Measurements from ENCODE around the gene FCGR3B.
"Not testable (repeated sequence)": the region's sequence is repeated elsewhere in the genome, so short reads cannot be mapped to it uniquely, and the experiment has no call there.

FCGR3B gene

DNA sequence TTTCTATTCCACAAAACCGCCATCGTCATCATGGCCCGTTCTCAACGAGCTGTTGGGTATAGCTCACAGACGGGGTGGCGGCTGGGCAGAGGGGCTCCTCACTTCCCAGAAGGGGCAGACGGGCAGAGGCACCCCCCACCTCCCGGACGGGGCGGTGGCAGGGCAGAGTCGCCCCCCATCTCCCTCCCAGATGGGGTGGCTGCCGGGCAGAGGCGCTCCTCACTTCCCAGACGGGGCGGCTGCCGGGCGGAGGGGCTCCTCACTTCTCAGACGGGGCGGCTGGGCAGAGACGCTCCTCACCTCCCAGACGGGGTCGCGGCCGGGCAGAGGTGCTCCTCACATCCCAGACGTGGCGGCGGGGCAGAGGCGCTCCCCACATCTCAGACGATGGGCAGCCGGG lies 14.6 kb downstream of the FCGR3B start:
- not testable (repeated sequence) for H3K9ac ChIP-seq (ENCODE audit: low read length); H4K12ac ChIP-seq (ENCODE audit: low read depth, low read length); H3K79me2 ChIP-seq (ENCODE audit: control insufficient read depth, insufficient read depth, low read length, poor library complexity); DNase-seq; H3K36me3 ChIP-seq (ENCODE audit: control insufficient read depth in 1 of 2, insufficient read depth in 2 of 2, low read length in 2 of 2); H3K27me3 ChIP-seq (ENCODE audit: insufficient read depth, low read length); H3K4me2 ChIP-seq (ENCODE audit: low read length); H2AK5ac ChIP-seq (ENCODE audit: low read length); H2BK120ac ChIP-seq (ENCODE audit: insufficient read depth, low read length, poor library complexity); H3K9me3 ChIP-seq (ENCODE audit: insufficient read depth, low read depth, low read length); H2BK5ac ChIP-seq (ENCODE audit: low read depth, low read length, poor library complexity); H3K23ac ChIP-seq (ENCODE audit: low read length); H3K18ac ChIP-seq (ENCODE audit: low read length); H2AFZ ChIP-seq (ENCODE audit: insufficient read depth, low read length, poor library complexity); H4K91ac ChIP-seq (ENCODE audit: low read depth, low read length); H3K79me1 ChIP-seq (ENCODE audit: low read length); H3K4me1 ChIP-seq (ENCODE audit: control insufficient read depth in 1 of 2, insufficient read depth in 2 of 2, low read length in 2 of 2); H2BK12ac ChIP-seq (ENCODE audit: low read length); H3K4ac ChIP-seq (ENCODE audit: low read depth, low read length); H3K27ac ChIP-seq (ENCODE audit: low read depth, low read length); H3K14ac ChIP-seq (ENCODE audit: low read length); H3K4me3 ChIP-seq (ENCODE audit: low read depth, low read length); H4K8ac ChIP-seq (ENCODE audit: low read depth, low read length)
- no CpG with 5 or more reads among the region's 30 CpGs for WGBS (ENCODE audit: extremely low coverage, insufficient coverage, insufficient read length)

DNA sequence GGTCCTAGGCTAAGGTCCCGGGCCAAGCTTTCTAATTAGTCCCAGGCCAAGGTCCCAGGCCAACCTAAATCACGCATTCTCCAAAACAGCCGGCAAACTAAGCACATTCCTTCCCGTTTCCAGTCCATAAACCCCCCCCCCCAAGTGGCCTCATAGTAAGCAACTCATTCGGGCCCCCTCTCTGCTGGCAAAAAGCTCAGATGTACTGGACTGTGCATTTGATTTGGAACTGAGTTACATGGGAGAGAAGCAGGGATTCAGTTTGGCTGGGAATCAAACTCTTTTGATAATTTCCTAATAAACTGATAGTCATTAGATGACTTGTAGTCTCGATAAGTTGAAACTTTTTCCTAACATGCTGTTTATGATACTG lies 17.8 kb downstream of the FCGR3B start:
- H4K12ac ChIP-seq (ENCODE audit: low read depth, low read length); H3K79me2 ChIP-seq (ENCODE audit: control insufficient read depth, insufficient read depth, low read length, poor library complexity); H3K27ac ChIP-seq (ENCODE audit: low read depth, low read length); DNase-seq; H3K27me3 ChIP-seq (ENCODE audit: insufficient read depth, low read length); H3K79me1 ChIP-seq (ENCODE audit: low read length); H4K91ac ChIP-seq (ENCODE audit: low read depth, low read length); H2BK120ac ChIP-seq (ENCODE audit: insufficient read depth, low read length, poor library complexity); H3K4me1 ChIP-seq (ENCODE audit: control insufficient read depth in 1 of 2, insufficient read depth in 2 of 2, low read length in 2 of 2); H3K23ac ChIP-seq (ENCODE audit: low read length); H3K9ac ChIP-seq (ENCODE audit: low read length); H3K36me3 ChIP-seq (ENCODE audit: control insufficient read depth in 1 of 2, insufficient read depth in 2 of 2, low read length in 2 of 2); H3K4me3 ChIP-seq (ENCODE audit: low read depth, low read length); H2AK5ac ChIP-seq (ENCODE audit: low read length); H2AFZ ChIP-seq (ENCODE audit: insufficient read depth, low read length, poor library complexity); H4K8ac ChIP-seq (ENCODE audit: low read depth, low read length); H3K4ac ChIP-seq (ENCODE audit: low read depth, low read length); H2BK12ac ChIP-seq (ENCODE audit: low read length); H3K18ac ChIP-seq (ENCODE audit: low read length); H2BK5ac ChIP-seq (ENCODE audit: low read depth, low read length, poor library complexity); H3K14ac ChIP-seq (ENCODE audit: low read length); H3K9me3 ChIP-seq (ENCODE audit: insufficient read depth, low read depth, low read length): not testable (repeated sequence)
- H3K4me2 ChIP-seq (ENCODE audit: low read length) = peak overlapping the region; percentile 53
- no CpG with 5 or more reads among the region's 6 CpGs for WGBS (ENCODE audit: extremely low coverage, insufficient coverage, insufficient read length)

DNA sequence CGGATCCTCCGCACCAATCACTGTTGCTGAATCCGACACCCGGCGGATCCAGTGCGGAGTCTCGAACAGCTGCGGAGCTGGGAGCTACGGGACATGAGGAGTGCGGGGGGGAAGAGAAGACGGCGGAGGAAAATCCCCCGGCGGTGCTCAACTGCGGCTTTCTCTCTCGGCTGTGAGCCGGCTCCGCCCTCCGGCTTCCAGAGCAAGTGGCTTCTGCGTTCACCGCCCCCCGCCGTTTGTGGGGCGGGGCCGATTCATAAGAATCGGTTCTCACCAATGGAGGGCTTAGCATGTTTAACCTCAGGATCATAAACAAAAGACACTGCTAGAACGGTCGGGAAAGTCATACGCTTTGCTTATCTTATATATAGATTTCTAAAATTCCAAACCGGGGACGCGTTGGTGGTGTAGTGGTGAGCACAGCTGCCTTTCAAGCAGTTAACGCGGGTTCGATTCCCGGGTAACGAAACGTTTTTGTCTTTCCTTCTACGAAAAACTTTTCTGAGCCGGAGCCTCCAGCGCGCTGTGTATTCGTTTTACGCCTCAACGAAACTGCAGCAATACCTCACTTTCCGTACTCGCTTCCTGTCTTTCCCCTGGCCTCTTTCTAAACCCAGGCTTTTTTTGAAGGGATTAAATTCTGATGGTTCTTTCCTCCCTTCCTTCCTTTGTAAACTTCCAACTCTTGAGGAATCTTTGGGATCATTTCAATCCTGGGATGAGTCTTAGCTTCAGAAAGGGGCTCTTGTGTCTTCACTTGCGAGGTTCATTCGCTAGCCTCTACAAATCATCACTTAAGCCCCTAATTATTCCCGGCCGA lies 18.4 kb downstream of the FCGR3B start:
- not testable (repeated sequence) for H3K4ac ChIP-seq (ENCODE audit: low read depth, low read length); H2BK5ac ChIP-seq (ENCODE audit: low read depth, low read length, poor library complexity); H2BK120ac ChIP-seq (ENCODE audit: insufficient read depth, low read length, poor library complexity); H2AK5ac ChIP-seq (ENCODE audit: low read length); H4K91ac ChIP-seq (ENCODE audit: low read depth, low read length); H2BK12ac ChIP-seq (ENCODE audit: low read length); H3K79me1 ChIP-seq (ENCODE audit: low read length); H3K4me1 ChIP-seq (ENCODE audit: control insufficient read depth in 1 of 2, insufficient read depth in 2 of 2, low read length in 2 of 2); H3K27me3 ChIP-seq (ENCODE audit: insufficient read depth, low read length); H3K23ac ChIP-seq (ENCODE audit: low read length); H3K79me2 ChIP-seq (ENCODE audit: control insufficient read depth, insufficient read depth, low read length, poor library complexity); H4K12ac ChIP-seq (ENCODE audit: low read depth, low read length); H3K36me3 ChIP-seq (ENCODE audit: control insufficient read depth in 1 of 2, insufficient read depth in 2 of 2, low read length in 2 of 2); H3K18ac ChIP-seq (ENCODE audit: low read length); H3K9me3 ChIP-seq (ENCODE audit: insufficient read depth, low read depth, low read length); H3K14ac ChIP-seq (ENCODE audit: low read length)
- Histone ChIP-seq H3K4me2 (ENCODE audit: low read length) (peak overlapping the region; percentile 60), H3K4me3 (ENCODE audit: low read depth, low read length) (peak overlapping the region; percentile 49), H3K9ac (ENCODE audit: low read length) (peak overlapping the region; percentile 85), H3K27ac (ENCODE audit: low read depth, low read length) (peak overlapping the region; percentile 58), H4K8ac (ENCODE audit: low read depth, low read length) (peak overlapping the region; percentile 62), H2AFZ (ENCODE audit: insufficient read depth, low read length, poor library complexity) (peak overlapping the region; percentile 81)
- no CpG with 5 or more reads among the region's 51 CpGs for WGBS (ENCODE audit: extremely low coverage, insufficient coverage, insufficient read length)
- DNase-seq = peak; percentile 92 to 97

DNA sequence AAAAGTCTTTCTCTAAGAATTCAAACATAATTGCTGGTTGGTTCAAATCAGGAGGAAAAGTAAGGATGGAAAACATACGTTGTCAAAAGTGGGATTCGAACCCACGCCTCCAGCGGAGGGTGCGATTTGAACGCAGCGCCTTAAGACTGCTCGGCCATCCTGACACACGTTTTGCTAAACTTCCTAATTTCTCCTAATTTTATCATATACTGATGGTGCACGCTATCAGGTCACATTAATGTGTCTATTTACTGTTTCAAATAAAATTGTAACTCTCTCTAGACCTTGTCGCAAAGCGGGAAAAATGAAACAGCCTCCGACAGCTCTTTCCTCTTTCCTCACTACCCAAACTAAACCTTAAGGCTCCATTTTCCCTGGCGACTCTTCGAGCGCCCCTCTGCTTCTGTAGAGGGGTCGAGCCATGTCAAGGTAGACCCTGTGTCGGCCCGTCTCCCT lies 19.1 kb downstream of the FCGR3B start:
- H3K4me2 ChIP-seq (ENCODE audit: low read length) = peak overlapping the region; percentile 49
- H3K4me1 ChIP-seq (ENCODE audit: control insufficient read depth in 1 of 2, insufficient read depth in 2 of 2, low read length in 2 of 2); H2BK5ac ChIP-seq (ENCODE audit: low read depth, low read length, poor library complexity); H3K79me1 ChIP-seq (ENCODE audit: low read length); H3K18ac ChIP-seq (ENCODE audit: low read length); H4K12ac ChIP-seq (ENCODE audit: low read depth, low read length); H3K9ac ChIP-seq (ENCODE audit: low read length); H3K23ac ChIP-seq (ENCODE audit: low read length); H3K36me3 ChIP-seq (ENCODE audit: control insufficient read depth in 1 of 2, insufficient read depth in 2 of 2, low read length in 2 of 2); H2AK5ac ChIP-seq (ENCODE audit: low read length); H4K91ac ChIP-seq (ENCODE audit: low read depth, low read length); H3K27ac ChIP-seq (ENCODE audit: low read depth, low read length); H2AFZ ChIP-seq (ENCODE audit: insufficient read depth, low read length, poor library complexity); H2BK120ac ChIP-seq (ENCODE audit: insufficient read depth, low read length, poor library complexity); H3K9me3 ChIP-seq (ENCODE audit: insufficient read depth, low read depth, low read length); H3K4ac ChIP-seq (ENCODE audit: low read depth, low read length); H2BK12ac ChIP-seq (ENCODE audit: low read length); H3K79me2 ChIP-seq (ENCODE audit: control insufficient read depth, insufficient read depth, low read length, poor library complexity); H4K8ac ChIP-seq (ENCODE audit: low read depth, low read length); H3K14ac ChIP-seq (ENCODE audit: low read length); H3K27me3 ChIP-seq (ENCODE audit: insufficient read depth, low read length): not testable (repeated sequence)
- WGBS (ENCODE audit: extremely low coverage, insufficient coverage, insufficient read length) = no CpG with 5 or more reads among the region's 19 CpGs
- peak overlapping the region; percentile 51 for H3K4me3 ChIP-seq (ENCODE audit: low read depth, low read length)
- peak in 1 of 2 donors; percentile 51 for DNase-seq

Data from trophoblast cell (in vitro differentiated cells and primary cell).